Neural progenitor cell (in vitro differentiated cells): ENCODE data around the gene PRPSAP1.

ENCODE experiments used
- EZH2phosphoT487 ChIP-seq: fragments of 200-600 bp; sonication (generic); IDR thresholded peaks from 2 replicates; pipeline ENCODE4 v1.6.1; 2017; ENCODE audit warnings: antibody characterized with exemption
- TF ChIP-seq, protein P1 (sequence below): fragments of 200-600 bp; sonication (generic); IDR thresholded peaks from 2 replicates; pipeline ENCODE4 v1.5.1; 2017; ENCODE audit warnings: antibody characterized with exemption, mild to moderate bottlenecking

DNA sequence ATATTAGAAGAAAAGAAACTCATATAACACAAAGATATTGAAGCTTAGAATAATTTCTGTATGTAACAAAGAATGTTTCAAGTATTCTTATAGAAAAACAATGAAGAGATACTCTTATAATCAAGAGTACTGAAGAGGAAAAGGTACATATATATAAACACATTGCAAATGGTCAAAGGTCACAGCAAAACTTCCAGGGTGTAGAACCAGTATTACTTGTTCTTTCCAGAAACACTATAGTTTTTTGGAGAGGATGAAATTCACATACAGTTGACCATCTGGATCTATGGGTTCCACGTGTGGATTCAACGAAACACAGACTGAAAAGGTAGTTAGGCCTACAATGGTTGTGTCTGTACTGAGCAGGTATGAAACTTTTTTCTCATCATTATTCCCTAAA, 22.6 kb downstream of the PRPSAP1 start:
- TF ChIP-seq, protein P1, sequence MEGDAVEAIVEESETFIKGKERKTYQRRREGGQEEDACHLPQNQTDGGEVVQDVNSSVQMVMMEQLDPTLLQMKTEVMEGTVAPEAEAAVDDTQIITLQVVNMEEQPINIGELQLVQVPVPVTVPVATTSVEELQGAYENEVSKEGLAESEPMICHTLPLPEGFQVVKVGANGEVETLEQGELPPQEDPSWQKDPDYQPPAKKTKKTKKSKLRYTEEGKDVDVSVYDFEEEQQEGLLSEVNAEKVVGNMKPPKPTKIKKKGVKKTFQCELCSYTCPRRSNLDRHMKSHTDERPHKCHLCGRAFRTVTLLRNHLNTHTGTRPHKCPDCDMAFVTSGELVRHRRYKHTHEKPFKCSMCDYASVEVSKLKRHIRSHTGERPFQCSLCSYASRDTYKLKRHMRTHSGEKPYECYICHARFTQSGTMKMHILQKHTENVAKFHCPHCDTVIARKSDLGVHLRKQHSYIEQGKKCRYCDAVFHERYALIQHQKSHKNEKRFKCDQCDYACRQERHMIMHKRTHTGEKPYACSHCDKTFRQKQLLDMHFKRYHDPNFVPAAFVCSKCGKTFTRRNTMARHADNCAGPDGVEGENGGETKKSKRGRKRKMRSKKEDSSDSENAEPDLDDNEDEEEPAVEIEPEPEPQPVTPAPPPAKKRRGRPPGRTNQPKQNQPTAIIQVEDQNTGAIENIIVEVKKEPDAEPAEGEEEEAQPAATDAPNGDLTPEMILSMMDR = no peak
- TF ChIP-seq EZH2phosphoT487 = no peak
